Fibroblast of mammary gland (primary cell): Measurements from ENCODE around the gene MISP.

Experiments
- DNase-seq: peaks from one replicate; pipeline ENCODE4 v3.0.0-alpha.2; 2010; ENCODE audit warnings: low read depth
- H3K4me3 ChIP-seq: 2 replicates; pipeline ENCODE4 v1.5.1; 2011; ENCODE audit warnings: low read depth, mild to moderate bottlenecking, low read length, moderate library complexity; ENCODE audit not compliant: control insufficient read depth
- TF ChIP-seq, protein P1 (sequence below): conservative IDR thresholded peaks from 2 replicates; pipeline ENCODE4 v1.5.1; 2011; ENCODE audit warnings: low read depth, low read length, inconsistent platforms; ENCODE audit not compliant: control insufficient read depth, insufficient read depth

The MISP gene

DNA sequence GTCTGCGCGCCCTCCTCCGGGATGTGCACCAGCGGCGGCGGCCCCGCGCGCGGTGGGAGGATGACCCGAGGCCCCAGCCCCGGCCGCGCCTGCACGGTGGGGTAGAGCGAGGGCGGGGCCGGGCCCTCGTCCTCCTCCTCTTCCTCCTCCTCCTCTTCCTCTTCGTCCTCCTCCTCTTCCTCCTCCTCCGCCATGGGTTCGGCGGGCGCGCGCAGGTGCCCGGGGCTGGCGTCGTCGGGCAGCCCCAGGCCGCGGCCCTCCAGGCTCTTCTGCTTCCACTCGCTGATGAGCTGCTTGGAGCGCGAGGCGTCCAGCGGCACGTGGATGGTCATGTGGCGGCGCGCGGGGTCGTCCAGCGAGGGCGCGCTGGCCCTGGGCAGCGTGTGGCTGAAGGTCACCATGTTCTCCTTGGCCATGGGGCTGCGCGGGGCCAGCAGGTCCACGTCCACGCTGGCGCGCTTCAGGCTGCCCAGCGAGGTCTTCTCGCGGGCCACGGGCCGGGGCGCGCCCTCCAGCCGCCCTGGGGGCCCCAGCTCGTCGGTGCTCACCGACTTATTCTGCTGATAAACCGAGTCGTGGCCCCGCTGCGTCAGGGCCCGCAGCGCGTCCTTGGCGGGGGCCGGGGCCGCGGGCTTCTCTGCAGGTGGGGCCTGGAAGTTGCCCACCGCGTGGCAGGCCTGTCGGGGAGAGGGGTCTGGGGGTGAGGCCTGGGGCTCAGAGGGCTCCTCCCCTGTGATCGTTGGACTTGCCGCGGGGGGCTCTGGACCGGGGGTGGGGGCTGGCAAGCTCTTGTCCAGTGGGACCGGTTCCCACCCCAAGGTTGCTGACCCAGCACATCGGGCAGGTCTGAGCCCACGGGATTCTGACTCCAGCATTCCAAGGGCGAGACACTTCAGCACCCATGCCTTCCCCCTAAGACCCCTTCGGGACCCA, 62.6 kb downstream of the MISP start:
- no peak for DNase-seq
- TF ChIP-seq, protein P1, sequence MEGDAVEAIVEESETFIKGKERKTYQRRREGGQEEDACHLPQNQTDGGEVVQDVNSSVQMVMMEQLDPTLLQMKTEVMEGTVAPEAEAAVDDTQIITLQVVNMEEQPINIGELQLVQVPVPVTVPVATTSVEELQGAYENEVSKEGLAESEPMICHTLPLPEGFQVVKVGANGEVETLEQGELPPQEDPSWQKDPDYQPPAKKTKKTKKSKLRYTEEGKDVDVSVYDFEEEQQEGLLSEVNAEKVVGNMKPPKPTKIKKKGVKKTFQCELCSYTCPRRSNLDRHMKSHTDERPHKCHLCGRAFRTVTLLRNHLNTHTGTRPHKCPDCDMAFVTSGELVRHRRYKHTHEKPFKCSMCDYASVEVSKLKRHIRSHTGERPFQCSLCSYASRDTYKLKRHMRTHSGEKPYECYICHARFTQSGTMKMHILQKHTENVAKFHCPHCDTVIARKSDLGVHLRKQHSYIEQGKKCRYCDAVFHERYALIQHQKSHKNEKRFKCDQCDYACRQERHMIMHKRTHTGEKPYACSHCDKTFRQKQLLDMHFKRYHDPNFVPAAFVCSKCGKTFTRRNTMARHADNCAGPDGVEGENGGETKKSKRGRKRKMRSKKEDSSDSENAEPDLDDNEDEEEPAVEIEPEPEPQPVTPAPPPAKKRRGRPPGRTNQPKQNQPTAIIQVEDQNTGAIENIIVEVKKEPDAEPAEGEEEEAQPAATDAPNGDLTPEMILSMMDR, result no peak

More for the DNA sequence above, 62.6 kb downstream of the MISP start:
- no peak overlapping the region for H3K4me3 ChIP-seq
